Upper lobe of left lung (tissue), 6 donors: ENCODE results near the gene SHROOM4. TPM values are rescaled to one million over a fixed set of nuclear protein-coding genes. Genes with fewer than 3 reads are reported as not detected.

ENCODE experiments used
- ATAC-seq, 2 donors: fragments of 200-7000 bp; cut with Tn5 transposase; one replicate each; pipeline ENCODE4 v1.9.1; 2022; ENCODE audit warnings: mild to moderate bottlenecking in 2 of 2, moderate library complexity in 2 of 2; ENCODE audit not compliant: low FRiP score in 2 of 2
- DNase-seq, 2 donors: peaks; one replicate each; pipeline ENCODE4 v3.0.0-alpha.2; 2019 to 2020
- H3K27ac ChIP-seq, 4 donors: fragments of 200-600 bp; sonication (generic); one replicate each; pipeline ENCODE4 v1.5.1; 2016 to 2019
- H3K27me3 ChIP-seq, 4 donors: fragments of 200-600 bp; sonication (generic); one replicate each; pipeline ENCODE4 v1.5.1; 2017 to 2019
- H3K36me3 ChIP-seq, 4 donors: fragments of 200-600 bp; sonication (generic); one replicate each; pipeline ENCODE4 v1.5.1; 2016 to 2019
- H3K4me1 ChIP-seq, 4 donors: fragments of 200-600 bp; sonication (generic); one replicate each; pipeline ENCODE4 v1.5.1; 2018 to 2019
- H3K4me3 ChIP-seq, 4 donors: fragments of 200-600 bp; sonication (generic); one replicate each; pipeline ENCODE4 v1.5.1; 2017 to 2019; ENCODE audit warnings: mild to moderate bottlenecking in 2 of 4, moderate library complexity in 1 of 4
- H3K9me3 ChIP-seq, 4 donors: fragments of 200-600 bp; sonication (generic); one replicate each; pipeline ENCODE4 v1.5.1; 2018 to 2019
- CTCF ChIP-seq, 6 experiments: fragments of 450-650 bp in 4 of 6; fragments of 200-600 bp in 2 of 6; sonication (generic) in 2 of 6; IDR thresholded peaks; one replicate each; pipeline ENCODE4 v1.5.1; 2016 to 2019; ENCODE audit warnings: antibody characterized with exemption in 6 of 6
- EP300 ChIP-seq, 4 donors: sonication (generic); formaldehyde crosslinking; IDR thresholded peaks; one replicate each; pipeline ENCODE4 v1.5.1; 2017; ENCODE audit warnings: antibody characterized with exemption in 4 of 4, control low read depth in 2 of 4
- POLR2A ChIP-seq, 4 donors: fragments of 450-650 bp; IDR thresholded peaks; one replicate each; pipeline ENCODE4 v1.5.1; 2016 to 2017; ENCODE audit warnings: antibody characterized with exemption in 4 of 4, mild to moderate bottlenecking in 2 of 4
- POLR2AphosphoS5 ChIP-seq, 2 donors: sonication (generic); formaldehyde crosslinking; IDR thresholded peaks; one replicate each; pipeline ENCODE4 v1.5.1; 2017; ENCODE audit warnings: antibody characterized with exemption in 2 of 2
- WGBS, 2 donors: methylation state at CpG; one replicate each; pipeline ENCODE4 v1.1.5; 2017 to 2018; 5-methylcytosine and 5-hydroxymethylcytosine counted together
- total RNA-seq, 6 donors: library from RNA; depleted of rRNA in 4 of 6; stranded (reverse); fragments of >200 nt in 4 of 6; gene quantifications; one replicate each; pipeline versions ENCODE4 v1.1.0 to v1.2.1, GENCODE V29; 2016 to 2021
- donor health status: DM: no; HTN: no; CAD: no; lungs with moderate emphysema.
- donor health status: DM: no; HTN: yes; CAD: no; lungs with severe emphysema.

Gene SHROOM4
- total RNA-seq, 6 donors from 2014 or later: 26.7 to 51.4 (median 35.3) TPM

- H3K4me1 ChIP-seq: no peaks in the 10 kb centered on the region
- 84% methylated on average over 1 of the region's 1 CpG; no CpG with 5 or more reads in 1 of the 2 donors for WGBS, 2 donors
- H3K36me3 ChIP-seq: no peaks in the 10 kb centered on the region
- no peak overlapping the region for H3K4me3 ChIP-seq
- no peak overlapping the region for H3K27ac ChIP-seq
- TF ChIP-seq EP300 (IDR thresholded peaks at IDR 0.05) (no peak), CTCF (IDR thresholded peaks at IDR 0.05) (no peak), POLR2A (IDR thresholded peaks at IDR 0.05) (no peak), POLR2AphosphoS5 (IDR thresholded peaks at IDR 0.05) (no peak)
- ATAC-seq: no peak
- H3K27me3 ChIP-seq: no peaks in the 10 kb centered on the region
- DNase-seq: no peak
- H3K9me3 ChIP-seq: no peaks in the 10 kb centered on the region
Measured at GRCh38 chrX:50721764-50722521, 92.1 kb downstream of the SHROOM4 start.

GRCh38 chrX:50719614-50720013 lies 94.4 kb downstream of the SHROOM4 start:
- Histone ChIP-seq H3K27me3 (no peaks in the 10 kb centered on the region), H3K27ac (no peak overlapping the region), H3K36me3 (no peaks in the 10 kb centered on the region), H3K4me1 (no peaks in the 10 kb centered on the region), H3K9me3 (no peaks in the 10 kb centered on the region), H3K4me3 (no peak overlapping the region)
- no peak for ATAC-seq
- TF ChIP-seq POLR2A (IDR thresholded peaks at IDR 0.05) (no peak), CTCF (IDR thresholded peaks at IDR 0.05) (no peak), EP300 (IDR thresholded peaks at IDR 0.05) (no peak), POLR2AphosphoS5 (IDR thresholded peaks at IDR 0.05) (no peak)
- no peak for DNase-seq
- WGBS, 2 donors: 77 to 90% methylated on average over 1 to 2 of the region's 2 CpGs

GRCh38 chrX:50718776-50719175 lies 95.2 kb downstream of the SHROOM4 start:
- no peak overlapping the region for H3K27ac ChIP-seq
- no peaks in the 10 kb centered on the region for H3K4me1 ChIP-seq
- WGBS, 2 donors: 72 to 78% methylated on average over 1 of the region's 1 CpG
- no peak overlapping the region for H3K4me3 ChIP-seq
- TF ChIP-seq CTCF (IDR thresholded peaks at IDR 0.05): no peak
- TF ChIP-seq POLR2A (IDR thresholded peaks at IDR 0.05): no peak
- TF ChIP-seq EP300 (IDR thresholded peaks at IDR 0.05): no peak
- TF ChIP-seq POLR2AphosphoS5 (IDR thresholded peaks at IDR 0.05): no peak
- no peaks in the 10 kb centered on the region for H3K27me3 ChIP-seq
- H3K36me3 ChIP-seq: no peaks in the 10 kb centered on the region
- ATAC-seq (no peak), DNase-seq (no peak)
- no peaks in the 10 kb centered on the region for H3K9me3 ChIP-seq

GRCh38 chrX:50716706-50717105 lies 97.3 kb downstream of the SHROOM4 start:
- H3K4me1 ChIP-seq: no peaks in the 10 kb centered on the region
- DNase-seq: no peak
- no peaks in the 10 kb centered on the region for H3K36me3 ChIP-seq
- H3K27me3 ChIP-seq: no peaks in the 10 kb centered on the region
- H3K9me3 ChIP-seq: no peaks in the 10 kb centered on the region
- ATAC-seq: no peak
- no peak overlapping the region for H3K4me3 ChIP-seq
- WGBS, 2 donors: 85 to 100% methylated on average over 1 to 4 of the region's 4 CpGs
- H3K27ac ChIP-seq: no peak overlapping the region
- TF ChIP-seq EP300 (IDR thresholded peaks at IDR 0.05): no peak
- no peak for TF ChIP-seq CTCF (IDR thresholded peaks at IDR 0.05)
- no peak for TF ChIP-seq POLR2A (IDR thresholded peaks at IDR 0.05)
- TF ChIP-seq POLR2AphosphoS5 (IDR thresholded peaks at IDR 0.05): no peak

GRCh38 chrX:50712777-50713176 lies 101.2 kb downstream of the SHROOM4 start:
- no peak overlapping the region for H3K4me3 ChIP-seq
- no peaks in the 10 kb centered on the region for H3K27me3 ChIP-seq
- DNase-seq (no peak), ATAC-seq (no peak)
- H3K9me3 ChIP-seq: no peaks in the 10 kb centered on the region
- peaks cover 0 to 1% (median under 1%) of the 10 kb centered on the region in 4 donors for H3K4me1 ChIP-seq
- 74 to 95% methylated on average over 2 to 6 of the region's 6 CpGs for WGBS, 2 donors
- no peaks in the 10 kb centered on the region for H3K36me3 ChIP-seq
- H3K27ac ChIP-seq: no peak overlapping the region
- TF ChIP-seq POLR2A (IDR thresholded peaks at IDR 0.05): no peak
- no peak for TF ChIP-seq POLR2AphosphoS5 (IDR thresholded peaks at IDR 0.05)
- TF ChIP-seq EP300 (IDR thresholded peaks at IDR 0.05): no peak
- TF ChIP-seq CTCF (IDR thresholded peaks at IDR 0.05): no peak
